K562 (cell line): Measurements from ENCODE around the gene HDGFL2. TPM values are rescaled to one million over a fixed set of nuclear protein-coding genes. Genes with fewer than 3 reads are reported as not detected.

Experiments used
- ARID3A ChIP-seq: IDR thresholded peaks from 2 replicates; pipeline ENCODE4 v1.6.1; 2012; ENCODE audit warnings: low read depth, low read length, improper control_type of control experiment, borderline replicate concordance
- CHD1 ChIP-seq: fragments of 200-600 bp; sonication (generic); IDR thresholded peaks from one replicate; pipeline ENCODE4 v1.6.1; 2012; ENCODE audit warnings: mild to moderate bottlenecking, moderate library complexity, low read length, inconsistent platforms
- CHD4 ChIP-seq: fragments of 200-600 bp; sonication (generic); IDR thresholded peaks from 3 replicates; pipeline ENCODE4 v1.6.1; 2012; ENCODE audit warnings: low read depth, mild to moderate bottlenecking, mixed read lengths, low read length, inconsistent platforms; ENCODE audit not compliant: insufficient read depth, insufficient replicate concordance, poor library complexity, severe bottlenecking
- HDAC6 ChIP-seq: IDR thresholded peaks from 2 replicates; pipeline ENCODE4 v1.6.1; 2012; ENCODE audit warnings: low read depth, mild to moderate bottlenecking, control low read depth, inconsistent platforms, low read length, moderate library complexity
- ZNF696 ChIP-seq: fragments of 250-450 bp; sonication (Bioruptor Pico); conservative IDR thresholded peaks from 2 replicates; pipeline ENCODE4 v1.4.0; 2020; ENCODE audit warnings: mild to moderate bottlenecking, moderate library complexity
- ZSCAN29 ChIP-seq: fragments of 450-650 bp; IDR thresholded peaks from 2 replicates; pipeline ENCODE4 v1.6.1; 2017
- polyA plus RNA-seq, 8 experiments: library from polyadenylated mRNA; depleted of rRNA in 4 of 8; stranded (reverse) in 5 of 8; unstranded in 3 of 8; fragments of >200 nt; fragmentation: Nextera tagmentation in 2 of 8; fragmentation: Illumina TruSeq in 1 of 8; extraction: Ambion mirVana in 2 of 8; extraction: Trizol in 1 of 8; gene quantifications; 2 replicates each; pipeline versions ENCODE4 v1.2.1 to v1.2.3, GENCODE V29; 2011 to 2014; ENCODE audit warnings: inconsistent platforms in 1 of 8, missing spikeins in 1 of 8
- total RNA-seq, 7 experiments: library from RNA; depleted of rRNA in 6 of 7; stranded (reverse); fragments of >200 nt in 6 of 7; fragmentation: Illumina TruSeq in 2 of 7; extraction: Trizol in 2 of 7; gene quantifications; 2 replicates each; pipeline versions ENCODE4 v1.2.1 to v1.2.3, GENCODE V29; 2011 to 2021; ENCODE audit warnings: low replicate concordance in 1 of 7
- TF ChIP-seq, protein P1 (sequence below): sonication (generic); formaldehyde crosslinking; IDR thresholded peaks from 2 replicates; pipeline ENCODE4 v1.8.0; 2022; ENCODE audit warnings: missing genetic modification reagents, mild to moderate bottlenecking, moderate library complexity, borderline replicate concordance
- TF ChIP-seq, protein P2 (sequence below): sonication (generic); formaldehyde crosslinking; IDR thresholded peaks from 2 replicates; pipeline ENCODE4 v1.8.0; 2023; ENCODE audit warnings: missing genetic modification reagents, mild to moderate bottlenecking, borderline replicate concordance
- TF ChIP-seq, protein P3 (sequence below): IDR thresholded peaks from 2 replicates; pipeline ENCODE4 v1.6.1; 2014; ENCODE audit warnings: antibody characterized with exemption

HDGFL2 gene
- total and polyA plus RNA-seq, 9 of the 15 experiments (the other 6 are each of a cell fraction or from before 2014, with no cell fraction given), result 0.13 to 61.7 (median 16.0) TPM

DNA sequence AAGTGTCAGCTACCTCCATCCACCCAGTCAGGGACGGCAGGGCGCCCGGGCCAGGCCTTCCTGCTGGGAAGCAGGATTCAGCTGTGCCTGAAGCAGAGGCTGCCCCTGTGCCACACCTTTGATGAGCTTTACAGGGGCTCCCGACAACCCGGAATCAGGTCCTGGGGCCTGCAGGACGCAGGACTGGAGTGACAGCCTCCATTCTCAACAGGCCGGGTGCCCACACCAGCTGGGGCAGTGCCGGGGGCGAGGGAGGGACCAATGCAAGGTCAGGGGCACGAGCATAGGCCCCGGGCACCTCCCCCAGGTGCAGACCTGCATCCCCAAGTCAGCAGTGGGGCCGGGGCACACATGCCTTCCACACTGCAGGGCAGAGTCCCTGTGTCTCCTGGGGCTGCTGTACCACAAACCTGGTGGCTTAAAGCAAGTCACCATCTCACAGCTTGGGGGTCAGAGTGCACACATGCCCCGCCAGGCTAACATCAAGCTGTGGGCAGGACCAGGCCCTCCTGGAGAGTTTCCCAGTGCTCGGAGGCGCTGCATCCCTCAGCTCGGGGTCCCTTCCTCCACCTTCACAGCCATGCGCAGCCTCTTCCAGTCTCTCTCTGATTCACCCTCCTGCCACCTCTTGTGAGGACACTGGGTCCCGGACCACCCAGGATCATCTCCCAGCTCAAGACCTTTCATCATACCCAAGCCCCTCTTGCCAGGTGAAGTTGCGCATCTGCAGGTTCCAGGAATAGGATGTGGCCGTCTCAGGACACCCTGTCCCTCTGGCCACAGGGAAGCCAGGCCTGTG, 27.9 kb upstream of the HDGFL2 start (continued):
- TF ChIP-seq, protein P1, sequence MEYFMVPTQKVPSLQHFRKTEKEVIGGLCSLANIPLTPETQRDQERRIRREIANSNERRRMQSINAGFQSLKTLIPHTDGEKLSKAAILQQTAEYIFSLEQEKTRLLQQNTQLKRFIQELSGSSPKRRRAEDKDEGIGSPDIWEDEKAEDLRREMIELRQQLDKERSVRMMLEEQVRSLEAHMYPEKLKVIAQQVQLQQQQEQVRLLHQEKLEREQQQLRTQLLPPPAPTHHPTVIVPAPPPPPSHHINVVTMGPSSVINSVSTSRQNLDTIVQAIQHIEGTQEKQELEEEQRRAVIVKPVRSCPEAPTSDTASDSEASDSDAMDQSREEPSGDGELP, result no peak
- TF ChIP-seq CHD1, result no peak
- TF ChIP-seq, protein P2, sequence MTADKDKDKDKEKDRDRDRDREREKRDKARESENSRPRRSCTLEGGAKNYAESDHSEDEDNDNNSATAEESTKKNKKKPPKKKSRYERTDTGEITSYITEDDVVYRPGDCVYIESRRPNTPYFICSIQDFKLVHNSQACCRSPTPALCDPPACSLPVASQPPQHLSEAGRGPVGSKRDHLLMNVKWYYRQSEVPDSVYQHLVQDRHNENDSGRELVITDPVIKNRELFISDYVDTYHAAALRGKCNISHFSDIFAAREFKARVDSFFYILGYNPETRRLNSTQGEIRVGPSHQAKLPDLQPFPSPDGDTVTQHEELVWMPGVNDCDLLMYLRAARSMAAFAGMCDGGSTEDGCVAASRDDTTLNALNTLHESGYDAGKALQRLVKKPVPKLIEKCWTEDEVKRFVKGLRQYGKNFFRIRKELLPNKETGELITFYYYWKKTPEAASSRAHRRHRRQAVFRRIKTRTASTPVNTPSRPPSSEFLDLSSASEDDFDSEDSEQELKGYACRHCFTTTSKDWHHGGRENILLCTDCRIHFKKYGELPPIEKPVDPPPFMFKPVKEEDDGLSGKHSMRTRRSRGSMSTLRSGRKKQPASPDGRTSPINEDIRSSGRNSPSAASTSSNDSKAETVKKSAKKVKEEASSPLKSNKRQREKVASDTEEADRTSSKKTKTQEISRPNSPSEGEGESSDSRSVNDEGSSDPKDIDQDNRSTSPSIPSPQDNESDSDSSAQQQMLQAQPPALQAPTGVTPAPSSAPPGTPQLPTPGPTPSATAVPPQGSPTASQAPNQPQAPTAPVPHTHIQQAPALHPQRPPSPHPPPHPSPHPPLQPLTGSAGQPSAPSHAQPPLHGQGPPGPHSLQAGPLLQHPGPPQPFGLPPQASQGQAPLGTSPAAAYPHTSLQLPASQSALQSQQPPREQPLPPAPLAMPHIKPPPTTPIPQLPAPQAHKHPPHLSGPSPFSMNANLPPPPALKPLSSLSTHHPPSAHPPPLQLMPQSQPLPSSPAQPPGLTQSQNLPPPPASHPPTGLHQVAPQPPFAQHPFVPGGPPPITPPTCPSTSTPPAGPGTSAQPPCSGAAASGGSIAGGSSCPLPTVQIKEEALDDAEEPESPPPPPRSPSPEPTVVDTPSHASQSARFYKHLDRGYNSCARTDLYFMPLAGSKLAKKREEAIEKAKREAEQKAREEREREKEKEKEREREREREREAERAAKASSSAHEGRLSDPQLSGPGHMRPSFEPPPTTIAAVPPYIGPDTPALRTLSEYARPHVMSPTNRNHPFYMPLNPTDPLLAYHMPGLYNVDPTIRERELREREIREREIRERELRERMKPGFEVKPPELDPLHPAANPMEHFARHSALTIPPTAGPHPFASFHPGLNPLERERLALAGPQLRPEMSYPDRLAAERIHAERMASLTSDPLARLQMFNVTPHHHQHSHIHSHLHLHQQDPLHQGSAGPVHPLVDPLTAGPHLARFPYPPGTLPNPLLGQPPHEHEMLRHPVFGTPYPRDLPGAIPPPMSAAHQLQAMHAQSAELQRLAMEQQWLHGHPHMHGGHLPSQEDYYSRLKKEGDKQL (CRISPR knock-in tag), result no peak
- TF ChIP-seq CHD4, result no peak
- no peak for TF ChIP-seq HDAC6
- TF ChIP-seq ARID3A, result no peak
- TF ChIP-seq ZSCAN29, result no peak
- TF ChIP-seq, protein P3, sequence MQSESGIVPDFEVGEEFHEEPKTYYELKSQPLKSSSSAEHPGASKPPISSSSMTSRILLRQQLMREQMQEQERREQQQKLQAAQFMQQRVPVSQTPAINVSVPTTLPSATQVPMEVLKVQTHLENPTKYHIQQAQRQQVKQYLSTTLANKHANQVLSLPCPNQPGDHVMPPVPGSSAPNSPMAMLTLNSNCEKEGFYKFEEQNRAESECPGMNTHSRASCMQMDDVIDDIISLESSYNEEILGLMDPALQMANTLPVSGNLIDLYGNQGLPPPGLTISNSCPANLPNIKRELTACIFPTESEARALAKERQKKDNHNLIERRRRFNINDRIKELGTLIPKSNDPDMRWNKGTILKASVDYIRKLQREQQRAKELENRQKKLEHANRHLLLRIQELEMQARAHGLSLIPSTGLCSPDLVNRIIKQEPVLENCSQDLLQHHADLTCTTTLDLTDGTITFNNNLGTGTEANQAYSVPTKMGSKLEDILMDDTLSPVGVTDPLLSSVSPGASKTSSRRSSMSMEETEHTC, result no peak
- TF ChIP-seq ZNF696, result no peak
- TF ChIP-seq, all 486 proteins: peak for 8
